ENCODE measurements around the gene EGF. TPM values are rescaled to one million over a fixed set of nuclear protein-coding genes. Genes with fewer than 3 reads are reported as not detected.
A peak's percentile ranks its signal among the peaks of the same experiment; 100 is the strongest.
"Not testable (repeated sequence)": the region's sequence is repeated elsewhere in the genome, so short reads cannot be mapped to it uniquely, and the experiment has no call there.

EGF gene
- total RNA-seq, 1 experiment from 2014 or later, result not detected

GRCh38 chr4:110025056-110025455 lies 112.4 kb downstream of the EGF start:
- Histone ChIP-seq H3K9me3 (ENCODE audit: low read length) (no peaks in the 10 kb centered on the region), H3K4me1 (ENCODE audit: low read length) (no peaks in the 10 kb centered on the region), H3K4me2 (ENCODE audit: low read depth, low read length, poor library complexity, severe bottlenecking) (no peak overlapping the region), H3K27ac (ENCODE audit: low read length) (no peak overlapping the region), H2AFZ (ENCODE audit: low read length) (no peak overlapping the region), H3K36me3 (ENCODE audit: insufficient read depth, low read length) (no peaks in the 10 kb centered on the region), H3K27me3 (ENCODE audit: low read length) (no peaks in the 10 kb centered on the region), H3K9ac (ENCODE audit: low read length) (no peak overlapping the region), H4K20me1 (ENCODE audit: insufficient read depth, low read depth, low read length) (no peaks in the 10 kb centered on the region), H3K4me3 (ENCODE audit: low read length) (no peak overlapping the region), H3K79me2 (ENCODE audit: low read length) (no peaks in the 10 kb centered on the region), H3K9me2 (replicated peaks; ENCODE audit: insufficient read depth, low read length) (no peaks in the 10 kb centered on the region)
- DNase-seq, result no peak

GRCh38 chr4:110025718-110026117 lies 113.0 kb downstream of the EGF start:
- H3K27me3 ChIP-seq (ENCODE audit: low read length), result no peaks in the 10 kb centered on the region
- H3K9ac ChIP-seq (ENCODE audit: low read length), result no peak overlapping the region
- no peak for DNase-seq
- no peak overlapping the region for H3K4me3 ChIP-seq (ENCODE audit: low read length)
- no peaks in the 10 kb centered on the region for H3K79me2 ChIP-seq (ENCODE audit: low read length)
- H3K9me2 ChIP-seq (replicated peaks; ENCODE audit: insufficient read depth, low read length), result no peaks in the 10 kb centered on the region
- no peaks in the 10 kb centered on the region for H3K9me3 ChIP-seq (ENCODE audit: low read length)
- H3K4me2 ChIP-seq (ENCODE audit: low read depth, low read length, poor library complexity, severe bottlenecking), result no peak overlapping the region
- H2AFZ ChIP-seq (ENCODE audit: low read length), result no peak overlapping the region
- no peaks in the 10 kb centered on the region for H4K20me1 ChIP-seq (ENCODE audit: insufficient read depth, low read depth, low read length)
- no peak overlapping the region for H3K27ac ChIP-seq (ENCODE audit: low read length)
- no peaks in the 10 kb centered on the region for H3K36me3 ChIP-seq (ENCODE audit: insufficient read depth, low read length)
- H3K4me1 ChIP-seq (ENCODE audit: low read length), result no peaks in the 10 kb centered on the region

GRCh38 chr4:110032603-110033002 lies 119.9 kb downstream of the EGF start:
- Histone ChIP-seq H2AFZ (ENCODE audit: low read length) (no peak overlapping the region), H3K36me3 (ENCODE audit: insufficient read depth, low read length) (no peaks in the 10 kb centered on the region), H3K79me2 (ENCODE audit: low read length) (no peaks in the 10 kb centered on the region), H4K20me1 (ENCODE audit: insufficient read depth, low read depth, low read length) (no peaks in the 10 kb centered on the region), H3K9me3 (ENCODE audit: low read length) (no peaks in the 10 kb centered on the region), H3K27me3 (ENCODE audit: low read length) (no peaks in the 10 kb centered on the region), H3K27ac (ENCODE audit: low read length) (no peak overlapping the region), H3K4me1 (ENCODE audit: low read length) (peaks cover 19% of the 10 kb centered on the region), H3K9me2 (replicated peaks; ENCODE audit: insufficient read depth, low read length) (no peaks in the 10 kb centered on the region), H3K4me3 (ENCODE audit: low read length) (no peak overlapping the region), H3K4me2 (ENCODE audit: low read depth, low read length, poor library complexity, severe bottlenecking) (no peak overlapping the region), H3K9ac (ENCODE audit: low read length) (no peak overlapping the region)
- no peak for DNase-seq

- Histone ChIP-seq H3K9me3 (ENCODE audit: low read length) (no peaks in the 10 kb centered on the region), H2AFZ (ENCODE audit: low read length) (no peak overlapping the region), H3K9ac (ENCODE audit: low read length) (no peak overlapping the region), H3K36me3 (ENCODE audit: insufficient read depth, low read length) (no peaks in the 10 kb centered on the region), H3K4me2 (ENCODE audit: low read depth, low read length, poor library complexity, severe bottlenecking) (peak overlapping the region; percentile 15), H3K27me3 (ENCODE audit: low read length) (no peaks in the 10 kb centered on the region), H3K4me1 (ENCODE audit: low read length) (peaks cover 19% of the 10 kb centered on the region), H3K4me3 (ENCODE audit: low read length) (no peak overlapping the region), H3K9me2 (replicated peaks; ENCODE audit: insufficient read depth, low read length) (no peaks in the 10 kb centered on the region), H3K27ac (ENCODE audit: low read length) (no peak overlapping the region), H3K79me2 (ENCODE audit: low read length) (no peaks in the 10 kb centered on the region), H4K20me1 (ENCODE audit: insufficient read depth, low read depth, low read length) (no peaks in the 10 kb centered on the region)
- DNase-seq, result no peak
Observed at GRCh38 chr4:110033355-110034025, 120.8 kb downstream of the EGF start.

- Histone ChIP-seq H3K27ac (ENCODE audit: low read length) (no peak overlapping the region), H3K79me2 (ENCODE audit: low read length) (no peaks in the 10 kb centered on the region), H4K20me1 (ENCODE audit: insufficient read depth, low read depth, low read length) (no peaks in the 10 kb centered on the region), H3K36me3 (ENCODE audit: insufficient read depth, low read length) (no peaks in the 10 kb centered on the region), H3K9ac (ENCODE audit: low read length) (no peak overlapping the region), H2AFZ (ENCODE audit: low read length) (no peak overlapping the region), H3K9me3 (ENCODE audit: low read length) (no peaks in the 10 kb centered on the region), H3K9me2 (replicated peaks; ENCODE audit: insufficient read depth, low read length) (no peaks in the 10 kb centered on the region), H3K4me2 (ENCODE audit: low read depth, low read length, poor library complexity, severe bottlenecking) (peak overlapping the region; percentile 15), H3K4me1 (ENCODE audit: low read length) (peaks cover 19% of the 10 kb centered on the region), H3K27me3 (ENCODE audit: low read length) (no peaks in the 10 kb centered on the region), H3K4me3 (ENCODE audit: low read length) (no peak overlapping the region)
- DNase-seq, result peak; percentile 55
Observed at GRCh38 chr4:110034026-110034393, 121.3 kb downstream of the EGF start.

- H3K4me2 ChIP-seq (ENCODE audit: low read depth, low read length, poor library complexity, severe bottlenecking); H3K9me3 ChIP-seq (ENCODE audit: low read length); H3K27me3 ChIP-seq (ENCODE audit: low read length); H3K79me2 ChIP-seq (ENCODE audit: low read length); H2AFZ ChIP-seq (ENCODE audit: low read length); H3K9me2 ChIP-seq (replicated peaks; ENCODE audit: insufficient read depth, low read length); DNase-seq; H3K27ac ChIP-seq (ENCODE audit: low read length); H3K36me3 ChIP-seq (ENCODE audit: insufficient read depth, low read length); H3K4me3 ChIP-seq (ENCODE audit: low read length); H3K9ac ChIP-seq (ENCODE audit: low read length); H4K20me1 ChIP-seq (ENCODE audit: insufficient read depth, low read depth, low read length): not testable (repeated sequence)
- H3K4me1 ChIP-seq (ENCODE audit: low read length), result peaks cover 13% of the 10 kb centered on the region
Observed at GRCh38 chr4:110039164-110039563, 126.5 kb downstream of the EGF start.

- Histone ChIP-seq H4K20me1 (ENCODE audit: insufficient read depth, low read depth, low read length) (no peaks in the 10 kb centered on the region), H3K4me1 (ENCODE audit: low read length) (no peaks in the 10 kb centered on the region), H3K9me2 (replicated peaks; ENCODE audit: insufficient read depth, low read length) (no peaks in the 10 kb centered on the region), H3K9ac (ENCODE audit: low read length) (no peak overlapping the region), H3K79me2 (ENCODE audit: low read length) (no peaks in the 10 kb centered on the region), H3K36me3 (ENCODE audit: insufficient read depth, low read length) (no peaks in the 10 kb centered on the region), H3K27ac (ENCODE audit: low read length) (no peak overlapping the region), H3K27me3 (ENCODE audit: low read length) (no peaks in the 10 kb centered on the region), H3K4me3 (ENCODE audit: low read length) (no peak overlapping the region), H3K4me2 (ENCODE audit: low read depth, low read length, poor library complexity, severe bottlenecking) (no peak overlapping the region), H3K9me3 (ENCODE audit: low read length) (no peaks in the 10 kb centered on the region), H2AFZ (ENCODE audit: low read length) (no peak overlapping the region)
- no peak for DNase-seq
Observed at GRCh38 chr4:110041735-110042134, 129.1 kb downstream of the EGF start.

- no peaks in the 10 kb centered on the region for H3K9me3 ChIP-seq (ENCODE audit: low read length)
- DNase-seq, result no peak
- H3K4me1 ChIP-seq (ENCODE audit: low read length), result no peaks in the 10 kb centered on the region
- H3K27ac ChIP-seq (ENCODE audit: low read length), result no peak overlapping the region
- H3K9me2 ChIP-seq (replicated peaks; ENCODE audit: insufficient read depth, low read length), result no peaks in the 10 kb centered on the region
- H3K4me2 ChIP-seq (ENCODE audit: low read depth, low read length, poor library complexity, severe bottlenecking), result no peak overlapping the region
- no peak overlapping the region for H2AFZ ChIP-seq (ENCODE audit: low read length)
- H3K79me2 ChIP-seq (ENCODE audit: low read length), result no peaks in the 10 kb centered on the region
- H3K27me3 ChIP-seq (ENCODE audit: low read length), result no peaks in the 10 kb centered on the region
- no peaks in the 10 kb centered on the region for H3K36me3 ChIP-seq (ENCODE audit: insufficient read depth, low read length)
- H3K4me3 ChIP-seq (ENCODE audit: low read length), result no peak overlapping the region
- H4K20me1 ChIP-seq (ENCODE audit: insufficient read depth, low read depth, low read length), result no peaks in the 10 kb centered on the region
- no peak overlapping the region for H3K9ac ChIP-seq (ENCODE audit: low read length)
Observed at GRCh38 chr4:110042545-110043517, 130.1 kb downstream of the EGF start.
